Ascending aorta (tissue), 2 donors: ENCODE results near the gene RAB4B. TPM values are rescaled to one million over a fixed set of nuclear protein-coding genes. Genes with fewer than 3 reads are reported as not detected.

Experiments
- DNase-seq, 2 donors: peaks; one replicate each; pipeline ENCODE4 v3.0.0-alpha.2; 2019; ENCODE audit warnings: low spot score in 2 of 2
- H3K27ac ChIP-seq, 2 donors: fragments of 200-600 bp; sonication (generic); one replicate each; pipeline ENCODE4 v1.5.1; 2016 to 2017; ENCODE audit warnings: mild to moderate bottlenecking in 1 of 2
- H3K27me3 ChIP-seq: fragments of 200-600 bp; sonication (generic); one replicate; pipeline ENCODE4 v1.5.1; 2017
- H3K36me3 ChIP-seq, 2 donors: fragments of 200-600 bp; sonication (generic); one replicate each; pipeline ENCODE4 v1.5.1; 2016
- H3K4me1 ChIP-seq, 2 donors: fragments of 200-600 bp; sonication (generic); one replicate each; pipeline ENCODE4 v1.5.1; 2016 to 2017; ENCODE audit warnings: mild to moderate bottlenecking in 1 of 2
- H3K4me3 ChIP-seq, 2 donors: fragments of 200-600 bp; sonication (generic); one replicate each; pipeline ENCODE4 v1.5.1; 2016 to 2017; ENCODE audit warnings: mild to moderate bottlenecking in 1 of 2
- H3K9me3 ChIP-seq, 2 donors: fragments of 200-600 bp; sonication (generic); one replicate each; pipeline ENCODE4 v1.5.1; 2016
- intact Hi-C: fragments of 100-400 bp; cut with DNase I; formaldehyde crosslinking; loops from one replicate; pipeline ENCODE4 v1.15.1; 2023
- total RNA-seq: library from RNA; depleted of rRNA; stranded (reverse); fragments of >200 nt; gene quantifications from one replicate; pipeline ENCODE4 v1.1.0, GENCODE V29; 2016
- TF ChIP-seq, protein P1 (sequence below), 3 experiments: fragments of 200-600 bp in 2 of 3; fragments of 450-650 bp in 1 of 3; sonication (generic) in 2 of 3; IDR thresholded peaks; one replicate each; pipeline ENCODE4 v1.5.1; 2016 to 2019; ENCODE audit warnings: antibody characterized with exemption in 3 of 3, mild to moderate bottlenecking in 1 of 3, moderate library complexity in 1 of 3

RAB4B gene
- total RNA-seq, 1 donor from 2014 or later: 56.8 TPM

GRCh38 chr19:40755248-40755624 lies 22.8 kb upstream of the RAB4B start:
- Histone ChIP-seq H3K27me3 (no peaks in the 10 kb centered on the region), H3K27ac (no peak overlapping the region), H3K4me3 (no peak overlapping the region), H3K4me1 (peaks cover 9 to 35% of the 10 kb centered on the region in 2 donors), H3K36me3 (peaks cover 35 to 41% of the 10 kb centered on the region in 2 donors), H3K9me3 (no peaks in the 10 kb centered on the region)
- TF ChIP-seq, protein P1, sequence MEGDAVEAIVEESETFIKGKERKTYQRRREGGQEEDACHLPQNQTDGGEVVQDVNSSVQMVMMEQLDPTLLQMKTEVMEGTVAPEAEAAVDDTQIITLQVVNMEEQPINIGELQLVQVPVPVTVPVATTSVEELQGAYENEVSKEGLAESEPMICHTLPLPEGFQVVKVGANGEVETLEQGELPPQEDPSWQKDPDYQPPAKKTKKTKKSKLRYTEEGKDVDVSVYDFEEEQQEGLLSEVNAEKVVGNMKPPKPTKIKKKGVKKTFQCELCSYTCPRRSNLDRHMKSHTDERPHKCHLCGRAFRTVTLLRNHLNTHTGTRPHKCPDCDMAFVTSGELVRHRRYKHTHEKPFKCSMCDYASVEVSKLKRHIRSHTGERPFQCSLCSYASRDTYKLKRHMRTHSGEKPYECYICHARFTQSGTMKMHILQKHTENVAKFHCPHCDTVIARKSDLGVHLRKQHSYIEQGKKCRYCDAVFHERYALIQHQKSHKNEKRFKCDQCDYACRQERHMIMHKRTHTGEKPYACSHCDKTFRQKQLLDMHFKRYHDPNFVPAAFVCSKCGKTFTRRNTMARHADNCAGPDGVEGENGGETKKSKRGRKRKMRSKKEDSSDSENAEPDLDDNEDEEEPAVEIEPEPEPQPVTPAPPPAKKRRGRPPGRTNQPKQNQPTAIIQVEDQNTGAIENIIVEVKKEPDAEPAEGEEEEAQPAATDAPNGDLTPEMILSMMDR (IDR thresholded peaks at IDR 0.05): no peak
- DNase-seq: no peak
- intact Hi-C loops: no loop called here

GRCh38 chr19:40755791-40756190 lies 22.3 kb upstream of the RAB4B start:
- H3K4me1 ChIP-seq: peaks cover 9 to 35% of the 10 kb centered on the region in 2 donors
- intact Hi-C loops: no loop called here

DNA sequence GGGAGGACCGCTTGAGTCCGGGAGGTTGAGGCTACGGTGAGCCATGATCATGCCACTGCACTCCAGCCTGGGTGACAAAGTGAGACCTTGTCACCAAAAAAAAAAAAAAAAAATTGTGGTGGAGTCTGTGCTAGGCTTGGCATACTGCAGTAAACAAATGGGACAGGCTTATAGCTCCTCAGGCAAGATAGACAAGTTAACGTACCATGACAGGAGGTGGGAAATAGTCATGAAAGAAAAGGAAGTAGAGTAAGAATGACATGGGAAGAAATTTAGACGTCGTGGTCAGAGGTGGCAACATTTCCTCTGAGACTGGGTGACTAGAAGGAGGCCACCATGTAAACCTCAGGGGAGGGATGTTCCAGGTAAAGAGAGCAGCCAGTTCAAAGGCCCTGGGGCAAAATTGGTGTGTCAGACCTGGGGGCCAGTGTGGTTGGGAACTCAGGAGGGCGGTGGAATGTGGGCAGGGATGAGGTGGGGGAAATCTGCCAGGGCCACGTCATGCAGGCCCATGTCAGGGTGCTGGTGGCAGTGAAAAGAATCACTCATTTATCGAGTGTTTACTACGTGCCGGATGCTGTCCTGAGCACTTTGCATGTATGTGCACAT lies 21.4 kb upstream of the RAB4B start:
- Histone ChIP-seq H3K4me1 (peaks cover 9 to 35% of the 10 kb centered on the region in 2 donors), H3K9me3 (no peaks in the 10 kb centered on the region), H3K27ac (no peak overlapping the region), H3K4me3 (no peak overlapping the region), H3K27me3 (no peaks in the 10 kb centered on the region), H3K36me3 (peaks cover 49 to 54% of the 10 kb centered on the region in 2 donors)
- no peak for DNase-seq
- TF ChIP-seq, protein P1 (IDR thresholded peaks at IDR 0.05): no peak
- intact Hi-C loops: no loop called here

More at GRCh38 chr19:40755791-40756190, 22.3 kb upstream of the RAB4B start:
- Histone ChIP-seq H3K36me3 (peaks cover 40 to 47% of the 10 kb centered on the region in 2 donors), H3K27me3 (no peaks in the 10 kb centered on the region), H3K27ac (no peak overlapping the region), H3K4me3 (no peak overlapping the region), H3K9me3 (no peaks in the 10 kb centered on the region)
- TF ChIP-seq, protein P1 (IDR thresholded peaks at IDR 0.05): no peak
- DNase-seq: no peak

GRCh38 chr19:40758491-40758890 lies 19.6 kb upstream of the RAB4B start:
- H3K36me3 ChIP-seq: peaks cover 67 to 73% of the 10 kb centered on the region in 2 donors
- TF ChIP-seq, protein P1 (IDR thresholded peaks at IDR 0.05): no peak

DNA sequence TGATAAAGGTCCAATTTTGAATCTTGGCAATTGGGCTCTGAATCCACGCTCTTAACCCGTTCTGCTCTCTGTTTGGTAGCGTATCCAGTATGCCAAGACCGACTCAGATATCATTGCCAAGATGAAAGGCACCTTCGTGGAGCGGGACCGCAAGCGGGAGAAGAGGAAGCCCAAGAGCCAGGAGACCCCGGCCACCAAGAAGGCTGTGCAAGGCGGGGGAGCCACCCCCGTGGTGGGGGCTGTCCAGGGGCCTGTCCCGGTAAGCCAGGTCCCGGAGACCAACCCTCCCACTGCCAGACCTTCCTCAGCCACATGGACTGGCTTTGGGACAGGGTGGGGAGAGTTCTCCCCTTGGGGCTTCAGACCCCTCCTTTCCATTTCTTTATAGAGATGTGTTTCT lies 18.7 kb upstream of the RAB4B start:
- peaks cover 76 to 82% of the 10 kb centered on the region in 2 donors for H3K36me3 ChIP-seq
- no peak for DNase-seq
- no peaks in the 10 kb centered on the region for H3K27me3 ChIP-seq
- H3K9me3 ChIP-seq: no peaks in the 10 kb centered on the region
- intact Hi-C loops: no loop called here
- TF ChIP-seq, protein P1 (IDR thresholded peaks at IDR 0.05): no peak
- no peak overlapping the region for H3K4me3 ChIP-seq
- no peak overlapping the region for H3K27ac ChIP-seq
- H3K4me1 ChIP-seq: peaks cover 2 to 16% of the 10 kb centered on the region in 2 donors

More at GRCh38 chr19:40758491-40758890, 19.6 kb upstream of the RAB4B start:
- no peak overlapping the region for H3K27ac ChIP-seq
- DNase-seq: no peak
- H3K4me1 ChIP-seq: peaks cover 4 to 23% of the 10 kb centered on the region in 2 donors
- intact Hi-C loops: no loop called here
- no peak overlapping the region for H3K4me3 ChIP-seq
- no peaks in the 10 kb centered on the region for H3K9me3 ChIP-seq
- H3K27me3 ChIP-seq: no peaks in the 10 kb centered on the region
